GM19467 (cell line): Measurements from ENCODE around the gene PATL1.
"Not testable (repeated sequence)": the region's sequence is repeated elsewhere in the genome, so short reads cannot be mapped to it uniquely, and the experiment has no call there.

Experiments
- ATAC-seq: cut with Tn5 transposase; IDR thresholded peaks from one replicate; pipeline ENCODE4 v1.9.1; 2021; ENCODE audit warnings: mild to moderate bottlenecking, moderate library complexity; ENCODE audit not compliant: unreplicated experiment

PATL1 gene

GRCh38 chr11:59678118-59678812 lies 9.4 kb upstream of the PATL1 start:
- no peak for ATAC-seq

- ATAC-seq: no peak
Measured at GRCh38 chr11:59676205-59676604, 7.4 kb upstream of the PATL1 start.

GRCh38 chr11:59674291-59674690 lies 5.5 kb upstream of the PATL1 start:
- no peak for ATAC-seq

GRCh38 chr11:59673291-59673690 lies 4.5 kb upstream of the PATL1 start:
- ATAC-seq: no peak

- no peak for ATAC-seq
Measured at GRCh38 chr11:59671471-59671870, 2.6 kb upstream of the PATL1 start.

GRCh38 chr11:59669611-59670009 lies 773 bp upstream of the PATL1 start:
- ATAC-seq: peak; percentile 7

GRCh38 chr11:59668188-59668949 lies 468 bp downstream of the PATL1 start:
- ATAC-seq: peak; percentile 3

GRCh38 chr11:59667812-59668187 lies 1.0 kb downstream of the PATL1 start:
- ATAC-seq: no peak

- ATAC-seq: no peak
Measured at GRCh38 chr11:59666969-59667368, 1.9 kb downstream of the PATL1 start.

- no peak for ATAC-seq
Measured at GRCh38 chr11:59660621-59661020, 8.2 kb downstream of the PATL1 start.

GRCh38 chr11:59659981-59660380 lies 8.9 kb downstream of the PATL1 start:
- no peak for ATAC-seq

GRCh38 chr11:59658036-59658435 lies 10.8 kb downstream of the PATL1 start:
- ATAC-seq: no peak

- ATAC-seq: no peak
Measured at GRCh38 chr11:59654893-59655292, 13.9 kb downstream of the PATL1 start.

GRCh38 chr11:59647245-59647980 lies 21.4 kb downstream of the PATL1 start:
- ATAC-seq: no peak

GRCh38 chr11:59644528-59644927 lies 24.3 kb downstream of the PATL1 start:
- no peak for ATAC-seq

GRCh38 chr11:59643390-59643789 lies 25.4 kb downstream of the PATL1 start:
- no peak for ATAC-seq

GRCh38 chr11:59641156-59641555 lies 27.7 kb downstream of the PATL1 start:
- no peak for ATAC-seq

- ATAC-seq: no peak
Measured at GRCh38 chr11:59630493-59630892, 38.3 kb downstream of the PATL1 start.

- no peak for ATAC-seq
Measured at GRCh38 chr11:59629996-59630395, 38.8 kb downstream of the PATL1 start.

- not testable (repeated sequence) for ATAC-seq
Measured at GRCh38 chr11:59626969-59627368, 41.9 kb downstream of the PATL1 start.

GRCh38 chr11:59625703-59626102 lies 43.1 kb downstream of the PATL1 start:
- ATAC-seq: no peak

- ATAC-seq: no peak
Measured at GRCh38 chr11:59617876-59618275, 51.0 kb downstream of the PATL1 start.
